HepG2 (cell line): Measurements from ENCODE around the gene ERBB4. TPM values are rescaled to one million over a fixed set of nuclear protein-coding genes. Genes with fewer than 3 reads are reported as not detected.

Source experiments
- ATAC-seq: fragments of 200-7000 bp; cut with Tn5 transposase; 3 replicates; pipeline ENCODE4 v1.9.1; 2020; ENCODE audit warnings: mild to moderate bottlenecking, moderate library complexity
- BruUV-seq: library from RNA; stranded (reverse); fragments of 400-500 nt; replicated peaks from 2 replicates; lab custom pipeline; 2021; lab: Mats Ljungman, UMichigan
- CTCF ChIA-PET: fragments of 300-600 bp; formaldehyde crosslinking; extraction: SDS; loops from one replicate; lab custom pipeline; 2021; ENCODE audit warnings: low total read pairs, inconsistent platforms, low intra/inter-chr PET ratio; lab: Yijun Ruan, JAX
- POLR2A ChIA-PET: fragments of 350-600 bp; sonication (Branson Sonifier 250); formaldehyde crosslinking; loops from one replicate; lab custom pipeline; 2020; ENCODE audit warnings: antibody characterized with exemption, inconsistent platforms; lab: Yijun Ruan, JAX
- DNase-seq: peaks from one replicate; pipeline ENCODE4 v3.0.0-alpha.2; 2015; ENCODE audit warnings: low spot score
- FAIRE-seq: peaks from 3 replicates; lab custom pipeline; 2011; peaks lifted over from hg19 to GRCh38; lab: Jason Lieb, UNC
- H2AFZ ChIP-seq: one replicate; pipeline ENCODE4 v1.6.1; 2011; ENCODE audit warnings: low read length, inconsistent platforms
- H3K27ac ChIP-seq: fragments of 300-600 bp; 3 replicates; pipeline ENCODE4 v1.8.0; 2011; ENCODE audit warnings: mixed run types, mild to moderate bottlenecking, mixed read lengths, low read length, inconsistent platforms; ENCODE audit not compliant: insufficient read depth; ENCODE audit errors: extremely low read length
- H3K27me3 ChIP-seq, 2 experiments: fragments of 200-600 bp in 1 of 2; 2 replicates in 1 of 2; 3 replicates in 1 of 2; pipeline versions ENCODE4 v1.6.0 to v1.8.0; 2011; ENCODE audit warnings: low read length in 2 of 2, mild to moderate bottlenecking in 2 of 2, moderate library complexity in 2 of 2, inconsistent platforms in 1 of 2; ENCODE audit not compliant: insufficient read depth in 2 of 2, control insufficient read depth in 1 of 2
- H3K36me3 ChIP-seq, 2 experiments: fragments of 200-600 bp in 1 of 2; replicated peaks in 1 of 2; 2 replicates in 1 of 2; 3 replicates in 1 of 2; pipeline versions ENCODE4 v1.5.1 to v1.8.0; 2011; ENCODE audit warnings: low read length in 2 of 2, inconsistent platforms in 1 of 2; ENCODE audit not compliant: insufficient read depth in 2 of 2, control insufficient read depth in 1 of 2
- H3K4me1 ChIP-seq: 2 replicates; pipeline ENCODE4 v1.5.1; 2012; ENCODE audit warnings: low read length, inconsistent platforms; ENCODE audit not compliant: insufficient read depth
- H3K4me2 ChIP-seq: 2 replicates; pipeline ENCODE4 v1.6.0; 2011; ENCODE audit warnings: low read depth, low read length, inconsistent platforms
- H3K4me3 ChIP-seq, 3 experiments: fragments of 200-600 bp in 1 of 3; sonication (generic), shearing (Covaris generic) in 1 of 3; replicated peaks in 1 of 3; 2 replicates each; pipeline ENCODE4 v1.5.1; 2011 to 2016; ENCODE audit warnings: low read length in 3 of 3, inconsistent platforms in 2 of 3, low read depth in 2 of 3, mild to moderate bottlenecking in 2 of 3, control low read depth in 1 of 3, mixed read lengths in 1 of 3; ENCODE audit not compliant: insufficient read depth in 1 of 3
- H3K79me2 ChIP-seq: one replicate; pipeline ENCODE4 v1.6.1; 2011; ENCODE audit warnings: low read length, inconsistent platforms; ENCODE audit not compliant: insufficient read depth
- H3K9ac ChIP-seq: 2 replicates; pipeline ENCODE4 v1.6.0; 2011; ENCODE audit warnings: mild to moderate bottlenecking, low read depth, low read length, inconsistent platforms; ENCODE audit not compliant: insufficient read depth
- H3K9me3 ChIP-seq: 2 replicates; pipeline ENCODE4 v1.5.1; 2012; ENCODE audit warnings: mild to moderate bottlenecking, low read length
- H4K20me1 ChIP-seq: 2 replicates; pipeline ENCODE4 v1.6.0; 2011; ENCODE audit warnings: inconsistent platforms, mild to moderate bottlenecking, low read length, moderate library complexity; ENCODE audit not compliant: insufficient read depth
- HMGXB3 ChIP-seq: sonication (generic); formaldehyde crosslinking; IDR thresholded peaks from 2 replicates; pipeline ENCODE4 v1.4.0; 2020; ENCODE audit warnings: missing genetic modification reagents, borderline replicate concordance
- MYPOP ChIP-seq: sonication (generic); formaldehyde crosslinking; IDR thresholded peaks from 2 replicates; pipeline ENCODE4 v1.8.1; 2023; ENCODE audit warnings: mild to moderate bottlenecking, moderate library complexity, missing genetic modification reagents
- THAP7 ChIP-seq: sonication (generic); formaldehyde crosslinking; IDR thresholded peaks from 2 replicates; pipeline ENCODE4 v1.8.1; 2023; ENCODE audit warnings: mild to moderate bottlenecking, missing genetic modification reagents
- ZNF335 ChIP-seq: sonication (generic); formaldehyde crosslinking; IDR thresholded peaks from 2 replicates; pipeline ENCODE4 v1.4.0; 2020; ENCODE audit warnings: missing genetic modification reagents
- ZNF414 ChIP-seq: sonication (generic); formaldehyde crosslinking; IDR thresholded peaks from 2 replicates; pipeline ENCODE4 v1.5.0; 2020; ENCODE audit warnings: missing genetic modification reagents
- ZNF563 ChIP-seq: sonication (generic); formaldehyde crosslinking; IDR thresholded peaks from 2 replicates; pipeline ENCODE4 v1.8.0; 2022; ENCODE audit warnings: mild to moderate bottlenecking, moderate library complexity, missing genetic modification reagents
- WGBS: methylation state at CpG from one replicate; pipeline ENCODE4 v1.1.6; 2017; ENCODE audit warnings: low lambda C conversion rate; 5-methylcytosine and 5-hydroxymethylcytosine counted together
- in situ Hi-C: cut with HindIII; loops from 2 replicates; pipeline ENCODE4 v1.10.0; 2017; ENCODE audit warnings: low pct_unique_long_range_greater_than_20kb; ENCODE audit not compliant: extremely low pct_ligation_motif_present
- intact Hi-C: fragments of 100-400 bp; cut with micrococcal nuclease; formaldehyde crosslinking; loops from one replicate; pipeline ENCODE4 v1.10.0; 2022; ENCODE audit not compliant: unreplicated experiment
- polyA plus RNA-seq, 8 experiments: library from polyadenylated mRNA; depleted of rRNA in 3 of 8; stranded (reverse) in 7 of 8; unstranded in 1 of 8; fragments of >200 nt; fragmentation: Illumina TruSeq in 4 of 8; extraction: Trizol in 4 of 8; gene quantifications; 2 replicates each; pipeline versions ENCODE4 v1.2.1 to v1.2.3, GENCODE V29; 2011 to 2016; ENCODE audit warnings: low read depth in 4 of 8, missing spikeins in 1 of 8, mixed read lengths in 1 of 8; ENCODE audit not compliant: insufficient read depth in 1 of 8
- total RNA-seq, 5 experiments: library from RNA; depleted of rRNA; stranded (reverse); fragments of >200 nt; fragmentation: Illumina TruSeq; extraction: Trizol; gene quantifications; 2 replicates each; pipeline ENCODE4 v1.2.3, GENCODE V29; 2016; ENCODE audit warnings: low read depth in 1 of 5

ERBB4 gene
- total and polyA plus RNA-seq, 2 of the 13 experiments (the other 11 are each of a cell fraction or from before 2014, with no cell fraction given), result not detected

- no peak for TF ChIP-seq HMGXB3 (CRISPR knock-in tag)
- no peak for TF ChIP-seq ZNF563 (CRISPR knock-in tag)
These were observed 344.2 kb downstream of the ERBB4 start (continued) for GRCh38 chr2:212194396-212194795.

GRCh38 chr2:212193803-212194202 is 344.8 kb downstream of the ERBB4 start:
- Histone ChIP-seq H4K20me1 (no peaks in the 10 kb centered on the region), H3K9ac (no peak overlapping the region), H3K4me3 (no peak overlapping the region), H3K79me2 (no peaks in the 10 kb centered on the region), H3K4me1 (no peaks in the 10 kb centered on the region), H3K27ac (no peak overlapping the region), H3K4me2 (no peak overlapping the region), H3K36me3 (no peaks in the 10 kb centered on the region), H3K9me3 (no peaks in the 10 kb centered on the region), H3K27me3 (no peaks in the 10 kb centered on the region), H2AFZ (no peak overlapping the region)
- CTCF ChIA-PET, result no interaction called here
- POLR2A ChIA-PET, result no interaction called here
- no peak for FAIRE-seq
- 2% methylated on average over 1 of the region's 1 CpG for WGBS
- intact Hi-C loops, result no loop called here
- no peak for TF ChIP-seq ZNF335
- TF ChIP-seq THAP7 (CRISPR knock-in tag), result no peak
- no peak for TF ChIP-seq ZNF414 (CRISPR knock-in tag)
- no peak for TF ChIP-seq MYPOP (CRISPR knock-in tag)
- no TSS peak for BruUV-seq
- no peak for DNase-seq
- ATAC-seq, result no peak
- in situ Hi-C loops, result no loop called here
